EH (cell line): ENCODE measurements around the gene OTULIN.

Experiments used
- DNase-seq: peaks from one replicate; pipeline ENCODE4 v3.0.0-alpha.2; 2015; ENCODE audit warnings: low read depth

Gene OTULIN

DNA sequence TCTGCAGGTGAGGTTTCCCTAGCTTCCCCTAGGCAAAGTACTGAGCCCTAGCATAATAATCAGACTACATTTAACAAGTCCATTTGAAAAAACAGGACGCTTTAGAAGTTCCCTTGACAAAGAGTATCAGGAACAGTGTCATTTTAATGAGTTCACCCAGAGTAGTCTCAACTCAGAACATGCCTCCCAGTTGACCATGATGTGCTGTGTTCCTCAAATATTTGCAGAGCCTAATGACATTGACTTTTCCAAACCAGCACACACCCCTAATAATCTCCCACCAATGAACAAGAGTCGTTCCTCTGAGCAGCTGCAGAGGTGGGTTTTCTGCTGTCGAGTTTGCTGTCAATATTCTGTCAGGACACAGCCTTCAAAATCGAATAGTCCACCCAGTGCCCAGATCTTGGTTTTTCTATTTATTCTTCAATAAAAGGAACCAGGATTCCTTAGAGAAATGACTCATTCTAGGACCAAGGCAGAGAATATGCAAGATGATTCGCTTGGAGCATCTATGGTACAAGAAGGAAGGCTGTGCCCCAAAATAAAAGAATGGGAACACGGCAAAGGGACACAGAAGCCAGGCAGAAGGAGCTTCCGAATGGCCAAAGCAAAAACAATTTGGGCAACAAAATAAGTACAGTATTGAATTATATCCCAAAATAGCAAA is 57.6 kb downstream of the OTULIN start:
- DNase-seq: peak; percentile 54

- no peak for DNase-seq
Measured at GRCh38 chr5:14722923-14723322, 58.4 kb downstream of the OTULIN start.

GRCh38 chr5:14723701-14724132 is 59.2 kb downstream of the OTULIN start:
- no peak for DNase-seq

DNA sequence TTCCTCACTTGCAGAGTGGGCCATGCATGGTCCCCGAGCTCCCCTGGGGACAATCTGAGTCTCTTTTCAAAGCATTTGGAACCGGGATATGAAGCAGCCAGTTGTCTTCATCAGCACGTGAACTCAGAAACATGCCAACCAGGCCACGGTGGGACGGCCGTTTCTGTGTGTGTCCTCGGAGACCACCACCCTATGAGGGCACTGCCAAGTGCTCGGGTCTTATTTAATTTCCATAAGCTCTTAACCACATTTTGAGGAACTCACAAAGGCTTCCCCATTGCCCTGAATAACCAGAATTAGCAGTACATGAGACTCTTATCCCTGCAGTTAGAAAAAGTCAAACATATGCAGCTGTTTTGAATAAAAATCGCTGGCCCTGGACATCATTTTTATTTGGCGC is 60.1 kb downstream of the OTULIN start:
- no peak for DNase-seq

- peak; percentile 83 for DNase-seq
Measured at GRCh38 chr5:14726066-14726838, 61.7 kb downstream of the OTULIN start.

DNA sequence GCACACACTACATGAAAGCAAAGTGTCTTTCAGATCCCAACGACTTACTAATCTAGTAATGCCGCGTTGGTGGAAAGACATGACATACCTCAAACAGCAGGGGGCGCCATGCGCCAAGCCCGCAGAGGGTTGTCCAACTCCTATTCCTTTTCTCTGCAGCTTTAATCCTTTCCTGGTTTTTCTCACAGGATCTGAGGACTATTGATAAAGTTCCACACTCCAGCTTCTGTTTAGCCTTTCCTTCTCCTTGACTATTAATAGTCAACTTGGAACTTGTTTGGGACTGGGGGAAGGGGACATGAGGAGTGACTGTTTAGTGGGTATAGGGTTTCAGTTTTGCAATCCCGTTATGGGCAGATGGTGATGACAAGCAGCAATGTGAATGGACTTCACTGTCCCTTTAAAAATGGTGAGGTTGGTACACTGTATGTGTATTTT is 62.9 kb downstream of the OTULIN start:
- DNase-seq: peak; percentile 82

DNA sequence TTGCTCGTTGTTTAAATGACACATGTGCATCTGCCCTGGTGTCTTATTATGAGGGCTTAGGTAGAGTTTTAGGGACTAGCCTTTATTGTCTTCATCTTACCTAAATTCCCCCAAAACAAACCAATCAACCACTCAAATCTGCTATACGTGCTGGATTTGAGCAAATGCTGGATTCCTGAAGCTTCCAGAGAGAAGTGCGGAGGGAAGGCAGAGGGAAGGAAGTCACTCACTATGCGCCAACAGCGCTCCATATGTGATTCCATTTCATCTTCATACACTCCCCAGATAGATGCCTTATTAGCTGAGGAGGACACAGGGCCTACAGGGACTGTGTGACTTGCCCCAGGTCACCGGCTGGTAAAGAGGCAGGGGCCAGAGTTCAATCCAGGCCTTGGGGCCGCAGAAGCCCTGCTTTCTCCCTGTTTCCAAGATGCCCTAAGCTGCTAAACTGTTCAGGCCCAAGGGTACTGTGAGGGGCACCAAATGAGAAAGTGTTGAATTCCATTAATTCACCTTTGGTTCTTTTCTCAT is 63.5 kb downstream of the OTULIN start:
- no peak for DNase-seq

DNA sequence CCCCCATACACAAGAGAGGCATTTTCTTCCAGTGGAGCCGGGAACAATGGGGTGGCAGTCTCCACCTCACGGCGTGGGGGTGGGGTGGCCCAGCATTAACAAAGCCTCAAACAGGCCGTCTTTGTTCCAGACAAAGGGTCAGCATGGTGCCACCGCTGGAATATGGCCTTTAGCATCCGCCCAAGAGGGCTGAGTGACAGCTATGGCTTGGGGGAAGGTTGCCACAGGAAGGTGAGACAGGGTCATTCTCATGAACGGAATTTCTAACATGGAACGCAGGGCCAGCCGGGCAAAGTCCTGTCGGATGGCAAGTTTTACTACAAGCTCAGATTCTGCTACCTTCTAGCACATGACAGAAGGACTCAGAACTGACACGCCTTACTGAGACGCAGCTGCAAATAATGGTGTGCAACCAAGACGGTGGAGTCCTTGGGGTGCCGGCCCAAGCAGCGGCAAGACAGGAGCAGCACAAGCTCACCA is 64.0 kb downstream of the OTULIN start:
- no peak for DNase-seq

- DNase-seq: no peak
Measured at GRCh38 chr5:14729448-14730385, 65.2 kb downstream of the OTULIN start.

DNA sequence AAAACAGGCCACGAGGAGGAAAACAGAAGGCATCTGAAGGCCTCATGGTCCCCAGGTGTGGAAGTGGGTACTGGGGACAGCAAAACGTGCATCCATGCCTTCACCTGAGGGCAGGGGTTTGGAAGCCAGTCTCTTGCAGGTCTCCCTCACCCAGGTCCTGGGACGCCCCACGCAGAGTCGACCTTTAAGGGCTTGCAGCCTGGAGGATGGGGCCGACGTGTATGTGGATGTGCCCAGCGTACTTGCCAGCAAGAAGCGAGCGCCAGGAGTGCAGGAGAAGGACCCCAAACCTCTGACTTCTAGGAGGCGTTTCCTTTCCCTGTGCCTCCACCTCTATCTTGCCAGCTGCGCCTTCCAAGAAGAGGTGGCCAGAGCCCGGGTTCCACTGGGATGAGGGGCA is 65.9 kb downstream of the OTULIN start:
- DNase-seq: no peak

DNA sequence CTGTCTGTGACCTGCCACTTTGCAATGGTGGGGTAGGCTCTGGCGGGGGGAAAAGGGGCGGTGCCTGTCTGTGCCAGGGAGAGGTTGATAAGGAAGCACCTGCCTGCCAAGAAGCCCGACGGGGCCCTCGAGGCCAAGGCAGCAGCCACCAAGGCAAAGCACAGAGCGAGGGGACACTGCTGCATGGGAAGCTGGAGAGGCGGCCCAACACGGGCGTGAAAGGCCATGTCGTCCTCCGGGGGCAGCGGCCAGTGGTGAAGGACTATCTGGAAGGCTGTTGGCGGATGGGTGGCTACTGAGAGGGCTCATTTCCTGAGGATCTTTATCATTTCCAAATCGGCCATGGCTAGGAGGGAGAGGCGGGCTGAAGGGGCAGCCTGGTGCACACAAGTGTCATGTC is 66.4 kb downstream of the OTULIN start:
- no peak for DNase-seq

DNA sequence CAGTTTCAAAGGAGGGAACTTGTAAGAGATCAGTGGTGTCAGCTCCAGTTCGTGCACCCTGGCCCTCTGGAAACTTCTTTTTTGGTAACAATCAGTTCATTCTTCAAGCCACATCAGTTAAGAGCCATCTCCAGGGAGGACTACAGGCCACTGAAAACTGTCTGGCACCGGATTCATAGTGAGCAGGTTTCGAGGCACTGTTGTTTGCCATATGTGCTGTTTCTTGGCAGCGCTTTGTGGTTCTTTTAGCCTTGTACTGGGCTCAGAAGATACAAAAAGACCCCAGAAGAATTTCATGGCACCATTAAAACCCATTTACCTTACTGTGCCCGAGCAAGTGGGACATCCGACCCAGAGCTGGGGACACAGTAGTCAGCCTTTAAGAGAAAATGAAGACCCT is 68.5 kb downstream of the OTULIN start:
- no peak for DNase-seq

DNA sequence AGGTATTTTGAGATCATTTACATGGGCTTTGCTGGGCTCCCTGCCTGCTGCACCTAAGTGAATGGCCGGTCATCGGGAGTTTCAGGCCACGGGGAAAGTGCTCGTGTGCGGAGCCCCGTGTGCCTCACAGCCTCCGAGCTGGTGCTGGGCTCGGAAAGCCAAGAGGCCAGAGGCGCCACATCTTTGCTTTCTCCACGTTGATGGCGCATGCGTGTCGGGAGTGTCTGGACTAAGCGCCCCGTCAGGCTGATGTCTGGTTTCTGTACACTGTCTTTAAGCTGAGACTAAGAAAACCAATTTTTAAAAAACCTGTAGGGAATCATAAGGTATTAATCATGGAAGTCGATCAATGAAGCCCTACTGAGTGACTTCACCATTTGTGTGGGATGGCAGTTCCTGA is 69.1 kb downstream of the OTULIN start:
- no peak for DNase-seq

DNA sequence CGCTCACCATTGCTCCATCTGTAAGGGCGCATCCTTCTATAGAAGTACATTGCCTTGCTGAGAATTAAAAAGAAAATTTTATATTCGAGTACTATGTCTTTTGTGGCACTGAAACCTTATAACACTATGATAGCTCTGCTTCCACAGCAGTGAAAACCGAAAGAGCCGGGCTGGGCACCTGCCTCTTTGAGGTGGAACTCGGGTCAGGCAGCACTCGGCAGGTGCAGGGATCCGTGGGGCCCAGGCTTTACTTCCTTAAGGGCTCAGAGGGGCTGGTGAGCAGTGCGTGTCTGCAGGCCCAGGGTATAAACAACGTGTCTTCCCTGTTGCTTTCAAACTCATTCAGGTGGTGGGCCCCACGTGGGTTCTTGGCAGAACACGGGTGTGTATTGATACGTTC is 69.9 kb downstream of the OTULIN start:
- DNase-seq: no peak

- DNase-seq: no peak
Measured at GRCh38 chr5:14735944-14736343, 71.4 kb downstream of the OTULIN start.

- no peak for DNase-seq
Measured at GRCh38 chr5:14737291-14737690, 72.8 kb downstream of the OTULIN start.

DNA sequence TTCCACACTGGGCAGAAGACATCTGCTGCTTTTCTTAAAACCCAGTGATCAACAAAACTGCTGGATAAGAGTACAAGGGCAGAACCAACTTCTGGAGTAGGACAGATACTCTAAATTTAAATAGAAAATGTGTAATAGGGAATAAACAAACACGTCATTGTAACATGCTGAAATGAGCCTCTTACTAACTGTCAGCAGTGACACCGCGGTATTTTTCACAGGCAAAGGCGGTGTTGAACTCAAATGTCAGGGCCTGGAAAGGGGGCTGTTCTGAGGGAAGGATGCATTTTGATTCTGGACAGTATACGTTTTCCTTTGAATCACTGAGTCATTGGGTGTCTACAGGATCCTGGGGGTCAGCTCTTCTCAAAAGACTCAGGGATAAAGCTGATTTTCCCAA is 73.5 kb downstream of the OTULIN start:
- DNase-seq: no peak

DNA sequence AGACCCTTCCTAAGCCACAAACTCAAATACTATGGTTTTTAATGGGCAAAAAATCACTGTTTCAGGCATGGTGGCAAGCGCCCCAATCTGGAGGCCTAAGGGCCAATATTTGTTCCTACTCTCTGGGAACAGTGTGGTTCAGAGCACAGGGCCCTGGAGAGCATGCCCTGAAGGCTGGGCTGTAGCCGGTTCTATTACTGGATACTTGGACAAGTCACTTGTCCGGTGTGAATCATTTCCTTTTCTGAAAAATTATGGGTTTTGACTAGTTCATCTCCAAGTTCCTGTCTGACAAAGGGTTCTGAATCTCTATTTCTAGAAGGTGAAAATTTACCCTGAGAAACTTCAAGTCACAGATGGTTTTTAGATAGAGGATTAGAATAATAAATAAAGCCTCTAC is 75.0 kb downstream of the OTULIN start:
- DNase-seq: peak; percentile 85

GRCh38 chr5:14739981-14740380 is 75.5 kb downstream of the OTULIN start:
- DNase-seq: no peak

DNA sequence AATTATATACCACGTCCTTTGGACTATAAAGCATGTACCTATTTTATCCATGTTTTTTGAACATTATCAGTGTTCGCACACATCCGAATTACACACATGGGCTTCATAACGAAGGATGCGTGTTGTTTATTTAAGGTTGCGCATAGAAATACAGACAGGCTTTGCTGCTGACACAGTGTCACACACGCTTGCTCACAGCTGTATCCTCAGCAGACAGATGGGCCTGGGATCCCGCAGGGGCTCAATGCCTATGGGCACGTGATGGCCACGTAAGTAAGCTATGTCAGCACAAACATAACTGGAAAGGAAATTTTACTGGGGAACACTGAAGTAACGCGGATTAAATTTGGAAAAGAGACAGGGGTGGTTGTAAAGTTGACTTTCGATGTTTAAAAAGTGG is 76.6 kb downstream of the OTULIN start:
- DNase-seq: no peak

DNA sequence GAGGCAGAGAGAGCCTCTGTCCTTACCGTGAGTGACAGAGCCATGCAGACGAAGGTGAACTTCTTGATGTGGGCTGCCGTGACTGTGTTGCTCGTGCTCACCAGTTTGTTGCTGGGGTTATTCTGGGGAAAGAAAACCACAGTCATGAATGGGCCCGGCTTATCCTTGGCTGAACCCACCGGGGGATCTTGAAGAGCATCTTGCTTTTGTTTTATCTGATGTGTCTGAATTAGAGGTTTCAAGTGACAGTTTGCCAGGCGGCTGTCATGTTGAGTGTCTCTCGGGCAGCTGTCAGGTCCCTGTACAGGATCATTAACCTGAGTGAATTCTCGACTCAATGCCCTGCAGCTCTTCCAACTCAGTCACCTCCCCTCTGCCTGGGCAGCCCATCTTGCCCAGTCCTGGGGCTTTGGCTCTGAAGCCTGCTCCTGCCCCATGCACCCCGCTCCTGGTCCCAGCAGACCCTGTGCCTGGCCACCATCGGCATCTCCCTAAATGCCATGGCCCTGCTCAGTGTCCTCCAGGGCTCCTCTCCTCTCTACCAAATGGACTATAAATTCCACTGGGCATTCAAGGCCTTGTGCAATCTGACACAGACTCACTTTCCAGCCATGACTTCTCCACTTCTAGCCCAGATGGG is 77.4 kb downstream of the OTULIN start:
- DNase-seq: no peak

DNA sequence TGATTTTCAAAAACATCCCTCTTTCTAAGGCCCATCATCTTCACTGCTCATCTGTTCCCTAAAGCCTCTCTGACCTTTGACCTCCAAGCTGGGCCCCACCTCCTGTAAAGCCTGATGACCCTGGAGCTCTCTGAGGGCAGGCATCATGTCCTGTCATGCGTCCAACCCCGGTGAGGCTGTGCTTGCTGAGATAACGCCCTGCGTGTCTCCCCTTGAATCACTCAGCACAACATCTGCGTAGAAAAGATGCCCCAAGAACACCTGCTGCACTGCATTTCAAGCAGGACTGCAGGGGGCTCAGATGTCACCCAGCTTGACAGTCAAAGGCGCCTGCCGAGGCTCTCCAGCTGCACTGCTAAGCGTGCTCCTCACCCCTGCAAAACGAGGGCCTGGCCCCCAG is 78.0 kb downstream of the OTULIN start:
- no peak for DNase-seq
